RPMI8226 (cell line): Measurements from ENCODE around the gene MAP7.
"Not testable (repeated sequence)": the region's sequence is repeated elsewhere in the genome, so short reads cannot be mapped to it uniquely, and the experiment has no call there.

Source experiments
- DNase-seq: peaks from one replicate; pipeline ENCODE4 v3.0.0-alpha.2; 2015

MAP7 gene

GRCh38 chr6:136464874-136465273 is 85.3 kb downstream of the MAP7 start:
- no peak for DNase-seq

GRCh38 chr6:136464148-136464547 is 86.1 kb downstream of the MAP7 start:
- peak; percentile 25 for DNase-seq

- no peak for DNase-seq
Observed at GRCh38 chr6:136463743-136464142, 86.5 kb downstream of the MAP7 start.

- no peak for DNase-seq
Observed at GRCh38 chr6:136446579-136447187, 103.5 kb downstream of the MAP7 start.

- no peak for DNase-seq
Observed at GRCh38 chr6:136446145-136446544, 104.1 kb downstream of the MAP7 start.

- DNase-seq, result no peak
Observed at GRCh38 chr6:136445063-136445462, 105.2 kb downstream of the MAP7 start.

- no peak for DNase-seq
Observed at GRCh38 chr6:136440203-136440602, 110.0 kb downstream of the MAP7 start.

- DNase-seq, result no peak
Observed at GRCh38 chr6:136439514-136440190, 110.6 kb downstream of the MAP7 start.

- no peak for DNase-seq
Observed at GRCh38 chr6:136438441-136438840, 111.8 kb downstream of the MAP7 start.

- DNase-seq, result no peak
Observed at GRCh38 chr6:136437246-136437645, 113.0 kb downstream of the MAP7 start.

- DNase-seq, result no peak
Observed at GRCh38 chr6:136435101-136435500, 115.1 kb downstream of the MAP7 start.

GRCh38 chr6:136431306-136431705 is 118.9 kb downstream of the MAP7 start:
- DNase-seq, result not testable (repeated sequence)

- DNase-seq, result no peak
Observed at GRCh38 chr6:136429264-136430065, 120.8 kb downstream of the MAP7 start.

GRCh38 chr6:136427378-136427717 is 122.9 kb downstream of the MAP7 start:
- no peak for DNase-seq

- DNase-seq, result no peak
Observed at GRCh38 chr6:136426627-136427377, 123.4 kb downstream of the MAP7 start.

GRCh38 chr6:136425793-136426192 is 124.4 kb downstream of the MAP7 start:
- no peak for DNase-seq

GRCh38 chr6:136424901-136425300 is 125.3 kb downstream of the MAP7 start:
- no peak for DNase-seq

GRCh38 chr6:136424450-136424849 is 125.8 kb downstream of the MAP7 start:
- DNase-seq, result no peak

- DNase-seq, result no peak
Observed at GRCh38 chr6:136421537-136422158, 128.6 kb downstream of the MAP7 start.

GRCh38 chr6:136420853-136421252 is 129.4 kb downstream of the MAP7 start:
- DNase-seq, result no peak

GRCh38 chr6:136415351-136416007 is 134.7 kb downstream of the MAP7 start:
- no peak for DNase-seq

- no peak for DNase-seq
Observed at GRCh38 chr6:136412410-136412809, 137.8 kb downstream of the MAP7 start.
